ENCODE measurements around the gene SIAE. TPM values are rescaled to one million over a fixed set of nuclear protein-coding genes. Genes with fewer than 3 reads are reported as not detected.
"Not testable (repeated sequence)": the region's sequence is repeated elsewhere in the genome, so short reads cannot be mapped to it uniquely, and the experiment has no call there.

Gene SIAE
- total RNA-seq, 1 donor from 2014 or later = 3.9 TPM

DNA sequence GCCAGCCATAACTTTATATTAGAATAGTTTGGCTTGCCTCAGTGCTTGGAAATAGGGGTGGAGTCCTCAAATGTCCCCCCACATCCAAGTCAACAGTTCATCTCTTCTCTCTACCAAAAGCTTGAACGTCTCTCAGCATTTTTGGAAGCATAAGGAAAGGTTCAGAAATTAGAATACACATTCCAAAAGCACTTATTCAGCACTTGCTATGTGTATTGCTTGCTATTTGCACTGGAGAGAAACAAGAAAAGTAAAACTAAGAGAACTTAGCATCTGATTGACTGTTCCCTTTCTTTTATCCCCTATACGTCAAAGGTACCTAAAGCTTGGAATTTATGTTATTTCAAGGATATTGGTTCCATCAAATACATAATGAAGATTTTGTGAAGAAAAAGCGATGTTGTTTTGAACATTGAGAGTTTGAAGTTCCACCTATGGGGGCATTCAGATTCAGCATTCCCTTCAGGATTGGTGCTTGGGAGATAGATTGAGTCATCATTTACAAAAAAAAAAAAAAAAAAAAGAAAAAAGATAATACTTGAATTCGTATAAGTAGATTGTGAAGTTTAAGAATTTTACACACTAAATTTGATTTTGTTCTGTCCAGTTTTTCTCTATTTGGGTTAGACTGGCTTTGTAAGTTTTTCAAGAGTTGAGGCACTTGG is 49.5 kb downstream of the SIAE start:
- no peak for DNase-seq

DNA sequence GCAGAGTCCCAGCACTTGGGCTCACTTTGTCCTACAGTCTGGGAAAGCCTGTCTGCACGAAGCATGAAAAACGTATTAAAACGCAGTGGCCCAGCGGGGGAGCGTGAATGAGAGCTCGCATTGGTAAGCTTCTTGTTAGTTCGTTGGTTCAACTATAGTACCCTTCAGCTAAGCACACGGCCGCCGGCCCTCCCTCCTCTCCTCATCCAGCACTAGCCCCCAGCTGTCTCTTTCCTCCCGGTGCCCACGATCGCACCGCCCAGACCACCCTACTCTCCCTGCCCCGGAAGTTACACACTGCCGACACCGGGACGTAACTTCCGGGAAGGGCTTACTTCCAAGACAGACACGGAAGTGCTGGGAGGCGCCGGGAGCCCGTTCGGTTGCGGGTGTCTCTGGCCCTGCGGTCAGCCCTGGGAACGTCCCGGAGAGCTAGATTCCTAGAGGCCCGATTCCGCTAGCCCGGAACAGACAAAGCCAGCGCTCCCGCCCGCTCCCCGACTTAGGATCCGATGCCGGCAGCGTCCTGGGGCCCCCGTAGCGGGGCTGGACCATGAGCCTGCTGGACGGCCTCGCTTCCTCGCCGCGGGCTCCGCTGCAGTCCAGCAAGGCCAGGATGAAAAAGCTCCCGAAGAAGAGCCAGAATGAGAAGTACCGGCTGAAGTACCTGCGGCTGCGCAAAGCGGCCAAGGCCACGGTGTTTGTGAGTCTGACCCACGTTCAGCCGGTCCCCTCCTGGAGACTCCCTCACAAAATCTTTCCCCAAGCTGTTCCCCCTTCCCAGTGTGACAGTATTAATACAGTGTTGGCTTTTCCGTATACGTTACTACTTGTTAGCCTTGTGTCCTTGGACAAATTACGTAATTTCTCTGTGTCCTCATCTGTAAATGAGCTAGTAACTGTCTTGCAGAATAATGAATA is 50.7 kb downstream of the SIAE start, which contains the start of gene TBRG1:
Gene TBRG1 (plus strand): TSS at position 334 of the 921 bp plus-strand sequence. CDS start 220 bp downstream, at position 554.
- peak; percentile 96 for DNase-seq

GRCh38 chr11:124618863-124619262 is 54.7 kb downstream of the SIAE start:
- DNase-seq = no peak

DNA sequence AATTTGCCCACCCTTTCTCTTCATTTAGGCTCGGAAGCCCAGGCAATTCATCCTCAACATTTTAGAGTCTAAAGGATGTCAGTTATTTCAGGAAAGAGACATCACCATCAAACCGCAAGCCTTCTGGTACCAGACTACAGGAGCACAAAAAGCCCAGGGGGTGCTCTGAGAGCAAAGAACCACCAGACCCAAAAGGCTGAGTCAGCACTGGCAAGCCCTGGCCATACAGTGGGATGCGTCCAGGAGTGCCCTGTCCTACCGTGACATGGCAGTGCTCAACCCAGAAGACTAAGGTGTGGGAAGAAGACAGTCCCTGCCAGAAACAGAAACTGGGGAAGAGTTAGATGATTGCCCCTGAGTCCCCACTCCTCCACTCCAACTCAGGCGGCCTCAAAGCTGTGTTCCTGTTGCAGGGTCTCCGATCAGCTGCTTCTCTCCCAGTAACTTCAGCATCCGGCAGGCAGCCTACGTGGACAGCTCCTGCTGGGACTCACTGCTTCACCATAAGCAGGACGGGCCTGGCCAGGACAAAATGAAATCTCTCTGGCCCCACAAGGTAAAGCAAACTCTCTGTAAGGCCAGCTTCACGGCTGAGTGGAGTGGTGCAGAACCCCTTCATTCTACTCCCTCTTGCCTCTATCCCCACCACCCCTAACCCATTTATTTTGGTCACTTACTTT is 60.8 kb downstream of the SIAE start:
- DNase-seq = no peak

GRCh38 chr11:124612045-124612444 is 61.5 kb downstream of the SIAE start:
- DNase-seq = no peak

DNA sequence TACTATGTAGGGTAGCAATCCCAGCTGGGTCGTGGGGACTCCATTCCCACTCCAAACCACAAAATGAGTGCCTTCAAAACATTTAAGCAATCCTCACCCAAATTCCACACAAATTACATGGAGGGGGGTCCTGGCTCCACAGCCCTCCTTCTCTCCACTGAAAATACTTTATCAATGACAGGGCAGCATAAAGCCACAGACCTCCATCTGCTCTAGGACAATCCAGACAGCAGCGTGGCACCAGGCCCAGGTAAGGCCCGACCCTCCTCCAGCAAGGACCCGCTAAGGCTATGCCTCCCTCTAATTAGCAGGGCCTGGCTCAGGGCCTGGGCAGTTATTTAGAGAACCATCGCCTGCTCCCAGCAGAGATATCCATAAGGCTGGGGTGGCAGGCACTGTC is 62.5 kb downstream of the SIAE start, which contains the start of gene PANX3:
Gene PANX3 (plus strand): TSS at position 365 of the 400 bp plus-strand sequence. CDS start 129 bp downstream, outside the sequence.
- DNase-seq = no peak

- DNase-seq = no peak
Observed at GRCh38 chr11:124610295-124610694, 63.2 kb downstream of the SIAE start.

DNA sequence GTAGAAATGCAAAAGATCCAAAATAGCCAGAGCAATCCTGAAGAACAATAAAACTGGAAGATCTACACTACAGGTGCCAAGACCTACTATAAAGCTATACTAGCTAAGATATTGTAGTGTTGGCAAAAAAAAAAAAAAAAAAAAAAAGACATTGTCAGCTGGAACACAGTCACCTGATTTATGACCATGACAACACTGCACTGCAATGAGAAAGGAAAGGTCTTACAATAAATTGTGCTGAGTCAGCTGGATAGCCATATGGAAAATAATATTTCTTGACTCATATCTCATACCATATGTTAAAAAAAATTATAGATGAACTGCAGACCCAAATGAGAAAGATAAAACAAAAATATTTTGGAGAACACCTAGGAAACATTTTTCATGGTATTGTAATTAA is 65.4 kb downstream of the SIAE start:
- DNase-seq = no peak

GRCh38 chr11:124605719-124606118 is 67.8 kb downstream of the SIAE start:
- DNase-seq = no peak

GRCh38 chr11:124602723-124603122 is 70.8 kb downstream of the SIAE start:
- not testable (repeated sequence) for DNase-seq

- no peak for DNase-seq
Observed at GRCh38 chr11:124602193-124602592, 71.3 kb downstream of the SIAE start.

GRCh38 chr11:124600621-124601320 is 72.8 kb downstream of the SIAE start:
- DNase-seq = no peak

DNA sequence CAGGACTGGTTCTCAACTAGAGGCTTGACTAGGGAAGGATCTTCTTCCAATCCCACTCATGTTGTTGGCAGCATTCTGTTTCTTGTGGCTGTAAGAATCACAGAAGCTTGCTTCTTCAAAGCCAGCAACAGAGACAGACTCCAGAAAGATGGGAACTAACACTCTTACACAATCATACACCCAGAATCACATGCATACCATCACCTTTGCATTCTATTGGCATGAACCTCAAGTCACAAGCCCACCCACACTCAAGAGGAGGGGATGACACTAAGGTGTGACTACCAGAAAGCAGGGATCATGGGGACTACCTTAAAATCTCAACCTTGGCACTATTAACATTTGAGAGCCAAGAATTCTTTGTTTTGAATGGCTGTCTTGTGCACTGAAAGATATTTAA is 75.9 kb downstream of the SIAE start:
- DNase-seq = no peak

DNA sequence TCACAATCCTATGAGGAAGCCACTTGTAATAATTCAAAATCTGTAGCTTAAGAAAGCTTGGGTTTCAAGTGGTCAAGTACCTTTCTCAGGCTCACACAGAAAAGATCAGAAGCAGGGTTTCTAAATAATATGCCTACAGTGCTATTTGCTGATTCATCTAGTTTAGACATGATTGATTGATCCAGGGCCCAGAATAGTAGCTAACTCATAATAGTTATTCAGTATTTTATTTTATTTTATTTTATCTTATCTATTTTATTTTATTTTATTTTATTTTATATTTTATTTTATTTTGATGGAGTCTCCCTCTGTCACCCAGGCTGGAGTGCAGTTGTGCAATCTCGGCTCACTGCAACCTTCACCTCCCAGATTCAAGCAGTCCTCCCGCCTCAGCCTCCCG is 78.2 kb downstream of the SIAE start:
- no peak for DNase-seq

DNA sequence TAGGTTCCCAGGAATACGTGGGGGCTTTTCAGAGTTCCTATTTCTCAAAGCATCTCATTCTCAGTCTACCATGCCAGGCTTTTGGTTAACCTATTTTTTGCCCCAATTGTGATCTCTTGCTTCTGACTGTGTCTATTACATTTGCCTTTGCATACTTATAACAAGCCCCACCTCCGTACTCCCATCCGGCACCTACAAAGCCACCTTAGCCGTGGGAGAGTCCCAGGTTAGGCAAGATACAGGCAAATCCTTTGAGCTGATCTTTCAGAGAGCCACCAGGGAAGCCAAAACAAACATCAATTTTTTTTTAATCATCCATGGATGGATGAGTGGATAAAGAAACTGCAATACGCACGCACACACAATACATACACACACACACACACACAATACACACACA is 80.9 kb downstream of the SIAE start:
- DNase-seq = no peak

DNA sequence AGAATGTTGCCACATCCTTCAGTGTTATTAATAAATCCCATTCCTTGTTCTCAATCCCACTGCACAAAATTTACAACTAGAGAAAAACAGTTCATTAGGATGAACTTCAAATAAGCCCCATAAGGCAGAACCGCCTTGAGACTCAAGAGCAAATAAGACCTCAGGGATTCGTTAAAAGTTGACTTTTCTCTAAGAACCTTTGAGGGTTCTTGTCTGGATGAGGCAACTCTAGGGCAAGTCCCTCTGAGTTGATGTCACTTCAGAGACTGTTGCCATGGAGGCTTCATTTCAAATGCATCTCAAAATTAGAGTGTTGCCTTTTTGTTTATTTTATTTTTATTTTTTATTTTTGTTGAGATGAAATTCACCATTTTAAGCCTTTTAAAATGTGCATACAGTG is 82.1 kb downstream of the SIAE start:
- DNase-seq = no peak

- peak; percentile 24 for DNase-seq
Observed at GRCh38 chr11:124586238-124586860, 87.2 kb downstream of the SIAE start.

DNA sequence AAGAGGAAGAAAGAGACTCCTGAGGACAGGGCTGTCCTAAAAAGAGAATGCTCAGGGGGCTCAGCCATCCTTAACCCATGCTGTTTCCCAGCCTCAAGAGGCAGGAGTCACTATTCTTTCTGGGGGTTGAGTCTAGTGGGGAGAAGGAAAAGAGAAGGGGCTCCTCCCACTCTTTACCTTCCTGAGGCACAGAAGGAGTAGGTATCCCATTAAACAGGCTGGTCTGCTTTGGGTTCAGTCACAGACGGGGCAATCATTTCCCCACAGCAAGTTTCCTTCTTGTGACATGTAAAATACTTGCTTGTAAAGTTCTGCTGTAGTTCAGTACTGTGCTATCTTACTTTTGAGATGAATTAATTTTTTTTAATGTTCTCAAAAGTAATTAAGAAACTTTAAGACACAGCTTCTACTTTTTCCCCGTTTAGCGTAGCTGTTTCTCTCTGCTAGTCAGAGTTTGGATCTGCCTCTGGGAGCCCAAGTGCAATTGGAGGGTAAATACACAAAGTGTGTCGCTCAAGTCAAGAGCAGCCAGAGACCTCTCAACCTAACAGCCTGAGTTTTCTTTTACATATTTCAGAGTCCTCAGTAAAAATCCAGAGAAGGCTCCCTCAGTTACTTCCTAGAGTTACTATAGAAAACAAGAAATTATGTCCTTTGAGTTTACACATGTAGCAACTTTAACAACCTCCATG is 88.7 kb downstream of the SIAE start:
- DNase-seq = no peak

DNA sequence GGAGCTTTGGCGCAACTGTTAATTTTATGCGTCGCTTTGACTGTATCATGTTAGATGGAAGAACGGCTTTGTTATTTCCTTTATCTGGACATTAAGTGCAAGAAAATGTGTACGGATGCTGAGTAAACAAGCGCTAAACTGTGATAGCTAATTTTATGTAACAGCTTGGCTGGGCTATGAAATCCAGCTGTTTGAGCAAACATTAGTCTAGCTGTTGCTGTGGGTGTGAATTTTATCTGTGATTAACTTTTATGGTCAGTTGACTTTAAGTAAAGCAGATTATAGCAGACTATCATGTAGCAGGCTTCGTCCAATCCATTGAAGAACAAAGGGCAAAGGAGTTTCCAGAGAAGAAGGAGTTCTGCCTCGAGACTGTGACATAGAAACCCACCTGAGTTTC is 89.8 kb downstream of the SIAE start:
- no peak for DNase-seq

Measured in skin of body (tissue), 2 donors.